Measurements from ENCODE around the gene PDLIM3. TPM values are rescaled to one million over a fixed set of nuclear protein-coding genes. Genes with fewer than 3 reads are reported as not detected.

The PDLIM3 gene
- total and polyA plus RNA-seq, 2 of the 13 experiments (the other 11 are each of a cell fraction or from before 2014, with no cell fraction given): 5.9 to 14.0 TPM

DNA sequence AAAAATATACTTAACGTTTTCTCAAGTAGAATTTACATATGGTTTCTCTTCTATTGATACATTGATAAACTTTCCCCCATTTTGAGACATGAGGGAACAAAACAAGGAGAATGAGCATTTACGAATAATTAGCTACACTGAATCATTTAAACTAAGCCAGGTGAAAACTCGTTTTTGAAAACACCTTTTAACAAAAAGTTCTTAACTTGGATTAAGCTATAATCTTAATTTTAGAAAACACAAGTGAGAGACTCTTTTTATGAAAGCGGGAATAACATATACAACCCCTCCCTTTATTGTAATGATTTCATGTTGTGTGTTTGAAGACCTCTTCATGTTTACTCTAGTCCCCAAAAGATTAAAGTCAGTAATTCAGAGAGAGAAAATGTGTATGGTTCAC lies 20.1 kb downstream of the PDLIM3 start:
- no peak for ATAC-seq
- Histone ChIP-seq H3K27me3 (ENCODE audit: control insufficient read depth in 1 of 2, insufficient read depth in 2 of 2, low read length in 2 of 2) (no peaks in the 10 kb centered on the region; a peak in 1 of 5 replicates), H2AFZ (ENCODE audit: low read length) (no peak overlapping the region), H3K9me3 (ENCODE audit: low read length) (no peaks in the 10 kb centered on the region), H3K36me3 (replicated peaks in 1 of 2; ENCODE audit: control insufficient read depth in 1 of 2, insufficient read depth in 2 of 2, low read length in 2 of 2) (no peaks in the 10 kb centered on the region), H3K79me2 (ENCODE audit: insufficient read depth, low read length) (no peaks in the 10 kb centered on the region), H3K4me2 (ENCODE audit: low read depth, low read length) (no peak overlapping the region), H4K20me1 (ENCODE audit: insufficient read depth, low read length) (no peaks in the 10 kb centered on the region), H3K27ac (ENCODE audit: extremely low read length, insufficient read depth, low read length) (no peak overlapping the region), H3K4me1 (ENCODE audit: insufficient read depth, low read length) (peaks cover 22% of the 10 kb centered on the region), H3K9ac (ENCODE audit: insufficient read depth, low read depth, low read length) (no peak overlapping the region), H3K4me3 (replicated peaks in 1 of 3; ENCODE audit: insufficient read depth in 1 of 3, low read depth in 2 of 3, low read length in 3 of 3) (no peak overlapping the region)
- intact Hi-C loops (cut with micrococcal nuclease; ENCODE audit: unreplicated experiment) (no loop called here), in situ Hi-C loops (cut with HindIII; ENCODE audit: extremely low pct_ligation_motif_present, low pct_unique_long_range_greater_than_20kb) (loop anchor here (10.0 kb wide), 1 partner anchor 80 kb away; no protein-coding TSS in a partner anchor)
- WGBS (ENCODE audit: low lambda C conversion rate): 65% methylated on average over 4 of the region's 4 CpGs
- ChIA-PET POLR2A (no interaction called here), CTCF (ENCODE audit: low intra/inter-chr PET ratio, low total read pairs) (no interaction called here)
- no peak for TF ChIP-seq TCF7 (IDR thresholded peaks at IDR 0.05; ENCODE audit: low read depth)
- no peak for TF ChIP-seq YEATS2 (CRISPR knock-in tag; IDR thresholded peaks at IDR 0.05; ENCODE audit: borderline replicate concordance)
- TF ChIP-seq ZNF207 (IDR thresholded peaks at IDR 0.05; ENCODE audit: borderline replicate concordance): no peak
- no peak for TF ChIP-seq ZNF512 (CRISPR knock-in tag; IDR thresholded peaks at IDR 0.05)
- no peak for TF ChIP-seq FIP1L1 (IDR thresholded peaks at IDR 0.05; ENCODE audit: borderline replicate concordance, insufficient read depth, low read depth, low read length)
- no peak for TF ChIP-seq SSRP1 (CRISPR knock-in tag; IDR thresholded peaks at IDR 0.05)
- no peak for TF ChIP-seq MZF1 (CRISPR knock-in tag; IDR thresholded peaks at IDR 0.05; ENCODE audit: borderline replicate concordance)
- no peak for TF ChIP-seq FOXK2 (IDR thresholded peaks at IDR 0.05)
- TF ChIP-seq, protein P1, sequence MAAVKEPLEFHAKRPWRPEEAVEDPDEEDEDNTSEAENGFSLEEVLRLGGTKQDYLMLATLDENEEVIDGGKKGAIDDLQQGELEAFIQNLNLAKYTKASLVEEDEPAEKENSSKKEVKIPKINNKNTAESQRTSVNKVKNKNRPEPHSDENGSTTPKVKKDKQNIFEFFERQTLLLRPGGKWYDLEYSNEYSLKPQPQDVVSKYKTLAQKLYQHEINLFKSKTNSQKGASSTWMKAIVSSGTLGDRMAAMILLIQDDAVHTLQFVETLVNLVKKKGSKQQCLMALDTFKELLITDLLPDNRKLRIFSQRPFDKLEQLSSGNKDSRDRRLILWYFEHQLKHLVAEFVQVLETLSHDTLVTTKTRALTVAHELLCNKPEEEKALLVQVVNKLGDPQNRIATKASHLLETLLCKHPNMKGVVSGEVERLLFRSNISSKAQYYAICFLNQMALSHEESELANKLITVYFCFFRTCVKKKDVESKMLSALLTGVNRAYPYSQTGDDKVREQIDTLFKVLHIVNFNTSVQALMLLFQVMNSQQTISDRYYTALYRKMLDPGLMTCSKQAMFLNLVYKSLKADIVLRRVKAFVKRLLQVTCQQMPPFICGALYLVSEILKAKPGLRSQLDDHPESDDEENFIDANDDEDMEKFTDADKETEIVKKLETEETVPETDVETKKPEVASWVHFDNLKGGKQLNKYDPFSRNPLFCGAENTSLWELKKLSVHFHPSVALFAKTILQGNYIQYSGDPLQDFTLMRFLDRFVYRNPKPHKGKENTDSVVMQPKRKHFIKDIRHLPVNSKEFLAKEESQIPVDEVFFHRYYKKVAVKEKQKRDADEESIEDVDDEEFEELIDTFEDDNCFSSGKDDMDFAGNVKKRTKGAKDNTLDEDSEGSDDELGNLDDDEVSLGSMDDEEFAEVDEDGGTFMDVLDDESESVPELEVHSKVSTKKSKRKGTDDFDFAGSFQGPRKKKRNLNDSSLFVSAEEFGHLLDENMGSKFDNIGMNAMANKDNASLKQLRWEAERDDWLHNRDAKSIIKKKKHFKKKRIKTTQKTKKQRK (IDR thresholded peaks at IDR 0.05; ENCODE audit: low read length): no peak
- TF ChIP-seq XRCC5 (optimal IDR thresholded peaks at IDR 0.05; ENCODE audit: low read length): no peak
- no peak for TF ChIP-seq ZNF232 (CRISPR knock-in tag; IDR thresholded peaks at IDR 0.05; ENCODE audit: borderline replicate concordance)
- no peak for TF ChIP-seq ZNF660 (CRISPR knock-in tag; IDR thresholded peaks at IDR 0.05; ENCODE audit: borderline replicate concordance, low read depth)
- TF ChIP-seq THRA (CRISPR knock-in tag; IDR thresholded peaks at IDR 0.05; ENCODE audit: borderline replicate concordance): no peak
- no peak for TF ChIP-seq ZNF263 (CRISPR knock-in tag; IDR thresholded peaks at IDR 0.05)
- TF ChIP-seq ZBTB49 (CRISPR knock-in tag; IDR thresholded peaks at IDR 0.05; ENCODE audit: borderline replicate concordance): no peak
- DNase-seq (ENCODE audit: low spot score): no peak
- BruUV-seq (replicated peaks): no TSS peak
- no peak for FAIRE-seq
